HepG2 (cell line): ENCODE measurements around the gene DNAJC5. TPM values are rescaled to one million over a fixed set of nuclear protein-coding genes. Genes with fewer than 3 reads are reported as not detected.

ENCODE experiments used
- ATAC-seq: fragments of 200-7000 bp; cut with Tn5 transposase; 3 replicates; pipeline ENCODE4 v1.9.1; 2020; ENCODE audit warnings: mild to moderate bottlenecking, moderate library complexity
- BruUV-seq: library from RNA; stranded (reverse); fragments of 400-500 nt; replicated peaks from 2 replicates; lab custom pipeline; 2021; lab: Mats Ljungman, UMichigan
- CTCF ChIA-PET: fragments of 300-600 bp; formaldehyde crosslinking; extraction: SDS; loops from one replicate; lab custom pipeline; 2021; ENCODE audit warnings: low total read pairs, inconsistent platforms, low intra/inter-chr PET ratio; lab: Yijun Ruan, JAX
- POLR2A ChIA-PET: fragments of 350-600 bp; sonication (Branson Sonifier 250); formaldehyde crosslinking; loops from one replicate; lab custom pipeline; 2020; ENCODE audit warnings: antibody characterized with exemption, inconsistent platforms; lab: Yijun Ruan, JAX
- DNase-seq: peaks from one replicate; pipeline ENCODE4 v3.0.0-alpha.2; 2015; ENCODE audit warnings: low spot score
- FAIRE-seq: peaks from 3 replicates; lab custom pipeline; 2011; peaks lifted over from hg19 to GRCh38; lab: Jason Lieb, UNC
- H2AFZ ChIP-seq: one replicate; pipeline ENCODE4 v1.6.1; 2011; ENCODE audit warnings: low read length, inconsistent platforms
- H3K27ac ChIP-seq: fragments of 300-600 bp; 3 replicates; pipeline ENCODE4 v1.8.0; 2011; ENCODE audit warnings: mixed run types, mild to moderate bottlenecking, mixed read lengths, low read length, inconsistent platforms; ENCODE audit not compliant: insufficient read depth; ENCODE audit errors: extremely low read length
- H3K27me3 ChIP-seq, 2 experiments: fragments of 200-600 bp in 1 of 2; 2 replicates in 1 of 2; 3 replicates in 1 of 2; pipeline versions ENCODE4 v1.6.0 to v1.8.0; 2011; ENCODE audit warnings: low read length in 2 of 2, mild to moderate bottlenecking in 2 of 2, moderate library complexity in 2 of 2, inconsistent platforms in 1 of 2; ENCODE audit not compliant: insufficient read depth in 2 of 2, control insufficient read depth in 1 of 2
- H3K36me3 ChIP-seq, 2 experiments: fragments of 200-600 bp in 1 of 2; replicated peaks in 1 of 2; 2 replicates in 1 of 2; 3 replicates in 1 of 2; pipeline versions ENCODE4 v1.5.1 to v1.8.0; 2011; ENCODE audit warnings: low read length in 2 of 2, inconsistent platforms in 1 of 2; ENCODE audit not compliant: insufficient read depth in 2 of 2, control insufficient read depth in 1 of 2
- H3K4me1 ChIP-seq: 2 replicates; pipeline ENCODE4 v1.5.1; 2012; ENCODE audit warnings: low read length, inconsistent platforms; ENCODE audit not compliant: insufficient read depth
- H3K4me2 ChIP-seq: 2 replicates; pipeline ENCODE4 v1.6.0; 2011; ENCODE audit warnings: low read depth, low read length, inconsistent platforms
- H3K4me3 ChIP-seq, 3 experiments: fragments of 200-600 bp in 1 of 3; sonication (generic), shearing (Covaris generic) in 1 of 3; replicated peaks in 1 of 3; 2 replicates each; pipeline ENCODE4 v1.5.1; 2011 to 2016; ENCODE audit warnings: low read length in 3 of 3, inconsistent platforms in 2 of 3, low read depth in 2 of 3, mild to moderate bottlenecking in 2 of 3, control low read depth in 1 of 3, mixed read lengths in 1 of 3; ENCODE audit not compliant: insufficient read depth in 1 of 3
- H3K79me2 ChIP-seq: one replicate; pipeline ENCODE4 v1.6.1; 2011; ENCODE audit warnings: low read length, inconsistent platforms; ENCODE audit not compliant: insufficient read depth
- H3K9ac ChIP-seq: 2 replicates; pipeline ENCODE4 v1.6.0; 2011; ENCODE audit warnings: mild to moderate bottlenecking, low read depth, low read length, inconsistent platforms; ENCODE audit not compliant: insufficient read depth
- H3K9me3 ChIP-seq: 2 replicates; pipeline ENCODE4 v1.5.1; 2012; ENCODE audit warnings: mild to moderate bottlenecking, low read length
- H4K20me1 ChIP-seq: 2 replicates; pipeline ENCODE4 v1.6.0; 2011; ENCODE audit warnings: inconsistent platforms, mild to moderate bottlenecking, low read length, moderate library complexity; ENCODE audit not compliant: insufficient read depth
- CENPX ChIP-seq: sonication (generic); formaldehyde crosslinking; IDR thresholded peaks from 2 replicates; pipeline ENCODE4 v1.9.0; 2021; ENCODE audit warnings: mild to moderate bottlenecking, missing genetic modification reagents, moderate library complexity
- FOSL1 ChIP-seq: sonication (generic); formaldehyde crosslinking; IDR thresholded peaks from 2 replicates; pipeline ENCODE4 v1.9.0; 2021; ENCODE audit warnings: missing genetic modification reagents, borderline replicate concordance
- KLF12 ChIP-seq: sonication (generic); formaldehyde crosslinking; IDR thresholded peaks from 2 replicates; pipeline ENCODE4 v1.4.0; 2020; ENCODE audit warnings: missing genetic modification reagents, borderline replicate concordance
- PHF20 ChIP-seq: sonication (generic); formaldehyde crosslinking; IDR thresholded peaks from 2 replicates; pipeline ENCODE4 v1.5.0; 2020; ENCODE audit warnings: mild to moderate bottlenecking, missing genetic modification reagents
- POGZ ChIP-seq: sonication (generic); formaldehyde crosslinking; IDR thresholded peaks from 2 replicates; pipeline ENCODE4 v1.4.0; 2020; ENCODE audit warnings: mild to moderate bottlenecking, missing genetic modification reagents
- POLR2G ChIP-seq: fragments of 200-400 bp; formaldehyde crosslinking; IDR thresholded peaks from 2 replicates; pipeline ENCODE4 v1.6.1; 2018; ENCODE audit warnings: mild to moderate bottlenecking, low read depth, low read length, moderate library complexity
- REL ChIP-seq: sonication (generic); formaldehyde crosslinking; conservative IDR thresholded peaks from 2 replicates; pipeline ENCODE4 v1.8.0; 2022; ENCODE audit warnings: mild to moderate bottlenecking, missing genetic modification reagents, moderate library complexity
- SMAD3 ChIP-seq: sonication (generic); formaldehyde crosslinking; IDR thresholded peaks from 2 replicates; pipeline ENCODE4 v1.4.0; 2020; ENCODE audit warnings: missing genetic modification reagents
- SMC3 ChIP-seq: IDR thresholded peaks from 2 replicates; pipeline ENCODE4 v1.6.1; 2011; ENCODE audit warnings: low read length, improper control_type of control experiment
- SOX6 ChIP-seq, 2 experiments: fragments of 450-650 bp in 1 of 2; sonication (generic) in 1 of 2; formaldehyde crosslinking in 1 of 2; IDR thresholded peaks; 2 replicates each; pipeline versions ENCODE4 v1.4.0 to v1.6.1; 2017 to 2020; ENCODE audit warnings: antibody characterized with exemption in 1 of 2, mild to moderate bottlenecking in 1 of 2, missing genetic modification reagents in 1 of 2
- TAF15 ChIP-seq: fragments of 200-400 bp; formaldehyde crosslinking; IDR thresholded peaks from one replicate; pipeline ENCODE4 v1.6.1; 2018; ENCODE audit warnings: mild to moderate bottlenecking, low read depth, low read length; ENCODE audit not compliant: poor library complexity, severe bottlenecking
- ZFX ChIP-seq: sonication (generic); formaldehyde crosslinking; IDR thresholded peaks from 2 replicates; pipeline ENCODE4 v1.4.0; 2020; ENCODE audit warnings: mild to moderate bottlenecking, low read depth, missing genetic modification reagents, moderate library complexity
- ZNF232 ChIP-seq: sonication (generic); formaldehyde crosslinking; IDR thresholded peaks from 2 replicates; pipeline ENCODE4 v1.4.0; 2020; ENCODE audit warnings: missing genetic modification reagents, borderline replicate concordance
- ZNF816 ChIP-seq: sonication (generic); formaldehyde crosslinking; IDR thresholded peaks from 2 replicates; pipeline ENCODE4 v1.8.0; 2022; ENCODE audit warnings: missing genetic modification reagents, mild to moderate bottlenecking, borderline replicate concordance
- WGBS: methylation state at CpG from one replicate; pipeline ENCODE4 v1.1.6; 2017; ENCODE audit warnings: low lambda C conversion rate; 5-methylcytosine and 5-hydroxymethylcytosine counted together
- in situ Hi-C: cut with HindIII; loops from 2 replicates; pipeline ENCODE4 v1.10.0; 2017; ENCODE audit warnings: low pct_unique_long_range_greater_than_20kb; ENCODE audit not compliant: extremely low pct_ligation_motif_present
- intact Hi-C: fragments of 100-400 bp; cut with micrococcal nuclease; formaldehyde crosslinking; loops from one replicate; pipeline ENCODE4 v1.10.0; 2022; ENCODE audit not compliant: unreplicated experiment
- polyA plus RNA-seq, 8 experiments: library from polyadenylated mRNA; depleted of rRNA in 3 of 8; stranded (reverse) in 7 of 8; unstranded in 1 of 8; fragments of >200 nt; fragmentation: Illumina TruSeq in 4 of 8; extraction: Trizol in 4 of 8; gene quantifications; 2 replicates each; pipeline versions ENCODE4 v1.2.1 to v1.2.3, GENCODE V29; 2011 to 2016; ENCODE audit warnings: low read depth in 4 of 8, missing spikeins in 1 of 8, mixed read lengths in 1 of 8; ENCODE audit not compliant: insufficient read depth in 1 of 8
- total RNA-seq, 5 experiments: library from RNA; depleted of rRNA; stranded (reverse); fragments of >200 nt; fragmentation: Illumina TruSeq; extraction: Trizol; gene quantifications; 2 replicates each; pipeline ENCODE4 v1.2.3, GENCODE V29; 2016; ENCODE audit warnings: low read depth in 1 of 5
- TF ChIP-seq, protein P1 (sequence below): sonication (generic); formaldehyde crosslinking; IDR thresholded peaks from 2 replicates; pipeline ENCODE4 v1.4.0; 2020; ENCODE audit warnings: mild to moderate bottlenecking, missing genetic modification reagents
- TF ChIP-seq, protein P2 (sequence below): sonication (generic); formaldehyde crosslinking; IDR thresholded peaks from 2 replicates; pipeline ENCODE4 v1.4.0; 2020; ENCODE audit warnings: mild to moderate bottlenecking, missing genetic modification reagents
- TF ChIP-seq, protein P3 (sequence below): sonication (generic); formaldehyde crosslinking; IDR thresholded peaks from 2 replicates; pipeline ENCODE4 v1.8.1; 2023; ENCODE audit warnings: missing genetic modification reagents, mild to moderate bottlenecking, borderline replicate concordance
- TF ChIP-seq, protein P4 (sequence below): sonication (generic); formaldehyde crosslinking; IDR thresholded peaks from 2 replicates; pipeline ENCODE4 v1.4.0; 2020; ENCODE audit warnings: mild to moderate bottlenecking, missing genetic modification reagents, borderline replicate concordance

The DNAJC5 gene
- total and polyA plus RNA-seq, 2 of the 13 experiments (the other 11 are each of a cell fraction or from before 2014, with no cell fraction given): 42.8 to 64.5 TPM

DNA sequence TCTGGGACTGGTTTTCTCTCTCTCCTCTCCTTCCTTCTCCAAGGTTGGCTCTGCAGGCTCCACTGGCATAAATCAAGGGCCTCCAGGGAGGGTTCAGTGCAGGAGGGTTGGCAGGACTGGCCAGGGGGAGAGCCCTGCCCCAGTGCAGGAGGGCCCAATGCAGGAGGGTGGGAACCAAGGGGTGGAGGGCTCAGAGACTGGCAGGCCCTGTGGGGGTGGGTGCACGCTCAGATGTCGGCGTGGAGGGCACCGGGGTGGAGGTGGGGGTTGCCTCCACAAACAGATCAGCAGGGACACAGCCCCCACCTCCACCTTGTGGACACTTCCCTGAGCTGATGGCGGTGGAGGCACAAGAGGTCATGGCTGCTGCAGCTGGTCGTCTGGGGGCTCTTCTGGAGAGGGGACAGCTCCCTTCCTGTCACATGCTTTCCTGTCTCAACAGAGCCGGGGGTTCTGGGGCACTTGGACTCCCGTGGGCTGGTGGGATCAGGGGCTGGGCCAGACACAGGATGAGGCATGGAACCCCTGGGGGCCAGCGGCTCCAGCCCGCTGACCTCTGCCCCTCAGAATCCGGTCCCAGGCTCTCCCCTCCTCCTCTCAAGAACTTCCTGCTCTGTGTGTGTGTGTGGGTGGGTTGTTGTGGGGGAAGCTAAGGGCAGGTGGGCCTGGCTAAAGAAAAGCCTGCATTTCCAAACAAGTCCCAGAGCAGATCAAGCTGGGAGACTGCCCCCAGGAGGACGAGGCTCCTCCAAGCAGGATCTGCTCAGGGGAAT lies 36.3 kb upstream of the DNAJC5 start:
- peaks cover 0 to 2% of the 10 kb centered on the region in 2 experiments; a peak in 1 of 5 replicates for H3K36me3 ChIP-seq
- peaks cover 3 to 11% of the 10 kb centered on the region in 2 experiments; a peak in 4 of 5 replicates for H3K27me3 ChIP-seq
- peak overlapping the region; percentile 87 for H3K4me2 ChIP-seq
- ATAC-seq (peak; percentile 45), DNase-seq (peak; percentile 79), FAIRE-seq (peak; percentile 90)
- no peaks in the 10 kb centered on the region for H3K79me2 ChIP-seq
- H3K27ac ChIP-seq: peak overlapping the region; percentile 47
- peak overlapping the region; percentile 60 for H3K9ac ChIP-seq
- peak overlapping the region; percentile 42 to 65 (median 46) for H3K4me3 ChIP-seq
- intact Hi-C loops: no loop called here
- H4K20me1 ChIP-seq: no peaks in the 10 kb centered on the region
- no peak overlapping the region for H2AFZ ChIP-seq
- ChIA-PET CTCF (interaction anchor here (1.3 to 1.4 kb wide), 2 partner anchors 72 to 152 kb away, joined by 4 to 5 read pairs; no protein-coding TSS in a partner anchor), POLR2A (interaction anchor here (0.7 to 1.6 kb wide), 13 partner anchors 10 to 224 kb away, joined by 3 to 15 read pairs (median 3); partner anchors contain the start of genes ARFRP1, PRPF6, SLC2A4RG and ZGPAT)
- H3K9me3 ChIP-seq: no peaks in the 10 kb centered on the region
- WGBS: 1% methylated on average over 8 of the region's 12 CpGs
- in situ Hi-C loops: loop anchor here (5.0 kb wide), 3 partner anchors 36 to 151 kb away; partner anchors contain the start of genes ARFRP1 and ZGPAT
- BruUV-seq: no TSS peak
- H3K4me1 ChIP-seq: peaks cover 68% of the 10 kb centered on the region
- TF ChIP-seq SMC3 (peak; percentile 25; the same call in 1 of the 2 replicates), REL (no peak), CENPX (no peak), ZNF816 (0 out of 2 replicates have a peak, but pooled peaks have one; percentile 44), KLF12 (CRISPR knock-in tag) (no peak; the same call in 1 of the 2 replicates), POLR2G (peak; percentile 46), POGZ (CRISPR knock-in tag) (no peak), ZNF232 (CRISPR knock-in tag) (no peak), ZFX (CRISPR knock-in tag) (peak; percentile 25), SOX6 (IDR thresholded peaks at IDR 0.05) (no peak), SOX6 (CRISPR knock-in tag; IDR thresholded peaks at IDR 0.05) (peak; percentile 23; the same call in 1 of the 2 replicates), TAF15 (no peak), FOSL1 (CRISPR knock-in tag) (no peak), PHF20 (CRISPR knock-in tag) (peak; percentile 70), SMAD3 (CRISPR knock-in tag) (no peak)
- TF ChIP-seq, protein P1, sequence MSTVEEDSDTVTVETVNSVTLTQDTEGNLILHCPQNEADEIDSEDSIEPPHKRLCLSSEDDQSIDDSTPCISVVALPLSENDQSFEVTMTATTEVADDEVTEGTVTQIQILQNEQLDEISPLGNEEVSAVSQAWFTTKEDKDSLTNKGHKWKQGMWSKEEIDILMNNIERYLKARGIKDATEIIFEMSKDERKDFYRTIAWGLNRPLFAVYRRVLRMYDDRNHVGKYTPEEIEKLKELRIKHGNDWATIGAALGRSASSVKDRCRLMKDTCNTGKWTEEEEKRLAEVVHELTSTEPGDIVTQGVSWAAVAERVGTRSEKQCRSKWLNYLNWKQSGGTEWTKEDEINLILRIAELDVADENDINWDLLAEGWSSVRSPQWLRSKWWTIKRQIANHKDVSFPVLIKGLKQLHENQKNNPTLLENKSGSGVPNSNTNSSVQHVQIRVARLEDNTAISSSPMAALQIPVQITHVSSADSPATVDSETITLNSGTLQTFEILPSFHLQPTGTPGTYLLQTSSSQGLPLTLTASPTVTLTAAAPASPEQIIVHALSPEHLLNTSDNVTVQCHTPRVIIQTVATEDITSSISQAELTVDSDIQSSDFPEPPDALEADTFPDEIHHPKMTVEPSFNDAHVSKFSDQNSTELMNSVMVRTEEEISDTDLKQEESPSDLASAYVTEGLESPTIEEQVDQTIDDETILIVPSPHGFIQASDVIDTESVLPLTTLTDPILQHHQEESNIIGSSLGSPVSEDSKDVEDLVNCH (CRISPR knock-in tag): no peak
- TF ChIP-seq, protein P2, sequence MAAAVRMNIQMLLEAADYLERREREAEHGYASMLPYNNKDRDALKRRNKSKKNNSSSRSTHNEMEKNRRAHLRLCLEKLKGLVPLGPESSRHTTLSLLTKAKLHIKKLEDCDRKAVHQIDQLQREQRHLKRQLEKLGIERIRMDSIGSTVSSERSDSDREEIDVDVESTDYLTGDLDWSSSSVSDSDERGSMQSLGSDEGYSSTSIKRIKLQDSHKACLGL (CRISPR knock-in tag): no peak
- TF ChIP-seq, protein P3, sequence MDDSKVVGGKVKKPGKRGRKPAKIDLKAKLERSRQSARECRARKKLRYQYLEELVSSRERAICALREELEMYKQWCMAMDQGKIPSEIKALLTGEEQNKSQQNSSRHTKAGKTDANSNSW (CRISPR knock-in tag): no peak
- TF ChIP-seq, protein P4, sequence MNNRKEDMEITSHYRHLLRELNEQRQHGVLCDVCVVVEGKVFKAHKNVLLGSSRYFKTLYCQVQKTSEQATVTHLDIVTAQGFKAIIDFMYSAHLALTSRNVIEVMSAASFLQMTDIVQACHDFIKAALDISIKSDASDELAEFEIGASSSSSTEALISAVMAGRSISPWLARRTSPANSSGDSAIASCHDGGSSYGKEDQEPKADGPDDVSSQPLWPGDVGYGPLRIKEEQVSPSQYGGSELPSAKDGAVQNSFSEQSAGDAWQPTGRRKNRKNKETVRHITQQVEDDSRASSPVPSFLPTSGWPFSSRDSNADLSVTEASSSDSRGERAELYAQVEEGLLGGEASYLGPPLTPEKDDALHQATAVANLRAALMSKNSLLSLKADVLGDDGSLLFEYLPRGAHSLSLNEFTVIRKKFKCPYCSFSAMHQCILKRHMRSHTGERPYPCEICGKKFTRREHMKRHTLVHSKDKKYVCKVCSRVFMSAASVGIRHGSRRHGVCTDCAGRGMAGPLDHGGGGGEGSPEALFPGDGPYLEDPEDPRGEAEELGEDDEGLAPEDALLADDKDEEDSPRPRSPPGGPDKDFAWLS: 0 out of 2 replicates have a peak, but pooled peaks have one; percentile 13
